Heart right ventricle (tissue), 16 donors: Measurements from ENCODE around the gene STRN3. TPM values are rescaled to one million over a fixed set of nuclear protein-coding genes. Genes with fewer than 3 reads are reported as not detected.
"Not testable (repeated sequence)": the region's sequence is repeated elsewhere in the genome, so short reads cannot be mapped to it uniquely, and the experiment has no call there.

ENCODE experiments used
- ATAC-seq, 8 donors: fragments of 200-7000 bp; cut with Tn5 transposase; one replicate each; pipeline ENCODE4 v1.9.1; 2020; ENCODE audit warnings: mild to moderate bottlenecking in 8 of 8, moderate library complexity in 8 of 8, moderate number of reproducible peaks in 1 of 8
- DNase-seq, 2 donors: peaks; one replicate each; pipeline ENCODE4 v3.0.0-alpha.2; 2020
- H3K27ac ChIP-seq, 10 donors: fragments of 200-600 bp; sonication (generic) in 2 of 10; one replicate each; pipeline versions ENCODE4 v1.5.0 to v1.8.0; 2020 to 2022; ENCODE audit warnings: mild to moderate bottlenecking in 3 of 10
- H3K27me3 ChIP-seq, 7 donors: fragments of 200-600 bp; one replicate each; pipeline ENCODE4 v1.8.0; 2021 to 2022; ENCODE audit warnings: mild to moderate bottlenecking in 2 of 7
- H3K36me3 ChIP-seq, 9 donors: fragments of 200-600 bp; sonication (generic) in 1 of 9; one replicate each; pipeline versions ENCODE4 v1.5.0 to v1.8.0; 2020 to 2022; ENCODE audit warnings: mild to moderate bottlenecking in 2 of 9
- H3K4me1 ChIP-seq, 9 donors: fragments of 200-600 bp; sonication (generic) in 1 of 9; one replicate each; pipeline versions ENCODE4 v1.5.0 to v1.8.0; 2020 to 2022; ENCODE audit warnings: mild to moderate bottlenecking in 4 of 9
- H3K4me3 ChIP-seq, 10 donors: fragments of 200-600 bp; sonication (generic) in 2 of 10; one replicate each; pipeline versions ENCODE4 v1.5.0 to v1.8.0; 2020 to 2022; ENCODE audit warnings: mild to moderate bottlenecking in 7 of 10, moderate library complexity in 2 of 10
- H3K9me3 ChIP-seq, 11 donors: fragments of 200-600 bp in 10 of 11; sonication (generic) in 2 of 11; one replicate each; pipeline versions ENCODE4 v1.5.0 to v1.8.0; 2013 to 2022; ENCODE audit warnings: mild to moderate bottlenecking in 2 of 11, control low read depth in 1 of 11, moderate library complexity in 1 of 11
- CTCF ChIP-seq, 9 donors: fragments of 200-600 bp; sonication (generic) in 2 of 9; IDR thresholded peaks; one replicate each; pipeline versions ENCODE4 v1.5.0 to v1.8.0; 2021 to 2022; ENCODE audit warnings: antibody characterized with exemption in 9 of 9, mild to moderate bottlenecking in 5 of 9, moderate library complexity in 1 of 9
- WGBS, 2 donors: extraction: QIAGEN DNeasy Blood & Tissue Kit; methylation state at CpG; one replicate each; pipeline ENCODE4 v1.1.7; 2013; ENCODE audit warnings: inconsistent platforms in 1 of 2; 5-methylcytosine and 5-hydroxymethylcytosine counted together
- intact Hi-C, 10 donors: fragments of 100-400 bp; cut with DNase I; formaldehyde crosslinking; loops; one replicate each; pipeline versions ENCODE4 v1.11.1 to v1.14.2; 2022
- polyA plus RNA-seq, 2 donors: library from polyadenylated mRNA; stranded (reverse); fragments of 200-250 nt; gene quantifications; one replicate each; pipeline ENCODE4 v1.2.3, GENCODE V29; 2013
- total RNA-seq, 10 donors: library from RNA; stranded (reverse); fragmentation: NEBNext Ultra II Directional in 3 of 10; extraction: Animal tissue kit (Norgen Biotek cat#: 25700) in 3 of 10; gene quantifications; one replicate each; pipeline versions ENCODE4 v1.2.1 to v1.2.4, GENCODE V29; 2021 to 2023
- donor health status: Arrhythmogenic right ventricular cardiomyopathy.
- donor health status: ischemic (EF 13 %, LVEDD 7.1; RV severe dilation, severe dysfunction).
- donor health status: healthy with polysubstance abuse.
- donor health status: DM: no; HTN: yes; CAD: no.
- donor health status: DM: no; HTN: no; CAD: no.
- donor health status: ischemic (EF 25% LVEDD 6.9; RV normal size, moderate dysfunction).
- donor health status: ischemic (EF 25% LVEDD 5.7; RV mildly dilated, moderate dysfunction).
- donor health status: healthy.
- donor health status: DM: yes; HTN: yes; CAD: no.
- donor health status: Ischemic cardiomyopathy.
- donor health status: ischemic (EF 35%, LVEDD 5.7; RV mildly dilated, moderate dysfunction).
- donor health status: nonischemic (EF 11% LVEDD 7.7; RV severe dilation, severe dysfunction).
- donor health status: DM: yes; HTN: yes; CAD: no.
- donor health status: PGD.
- donor health status: ischemic (EF 29% LVEDD 5.4; RV normal size, mild dysfunction).
- donor health status: nonischemic (EF 23%, LVEDD 6.1; RV moderate dilation, normal function).

STRN3 gene
- total and polyA plus RNA-seq, 12 donors: 10.5 to 60.4 (median 50.2) TPM

GRCh38 chr14:30940886-30941285, 85.3 kb downstream of the STRN3 start:
- ATAC-seq: peak in 1 of 8 donors; percentile 30
- intact Hi-C loops: no loop called here
- no peaks in the 10 kb centered on the region for H3K27me3 ChIP-seq

GRCh38 chr14:30938617-30939016, 87.6 kb downstream of the STRN3 start:
- Histone ChIP-seq H3K9me3 (no peaks in the 10 kb centered on the region), H3K36me3 (peaks cover 0 to 74% (median 19%) of the 10 kb centered on the region in 9 donors), H3K4me1 (peaks cover 0 to 24% (median 3%) of the 10 kb centered on the region in 9 donors), H3K4me3 (no peak overlapping the region), H3K27ac (no peak overlapping the region), H3K27me3 (no peaks in the 10 kb centered on the region)
- whole genome bisulfite sequencing, 2 donors: 92 to 98% methylated on average over 2 of the region's 2 CpGs
- intact Hi-C loops: no loop called here
- ATAC-seq (no peak), DNase-seq (no peak)
- no peak for TF ChIP-seq CTCF (IDR thresholded peaks at IDR 0.05)

More at GRCh38 chr14:30940886-30941285, 85.3 kb downstream of the STRN3 start:
- WGBS, 2 donors: 95 to 96% methylated on average over 4 of the region's 4 CpGs
- no peak for TF ChIP-seq CTCF (IDR thresholded peaks at IDR 0.05)
- no peak for DNase-seq
- Histone ChIP-seq H3K9me3 (no peaks in the 10 kb centered on the region), H3K36me3 (peaks cover 0 to 73% (median 13%) of the 10 kb centered on the region in 9 donors), H3K27ac (no peak overlapping the region), H3K4me3 (no peak overlapping the region), H3K4me1 (peaks cover 0 to 24% (median 3%) of the 10 kb centered on the region in 9 donors)

GRCh38 chr14:30935445-30935844, 90.7 kb downstream of the STRN3 start:
- no peak overlapping the region for H3K4me3 ChIP-seq
- H3K27me3 ChIP-seq: no peaks in the 10 kb centered on the region
- H3K9me3 ChIP-seq: no peaks in the 10 kb centered on the region
- peaks cover 0 to 84% (median 21%) of the 10 kb centered on the region in 9 donors for H3K36me3 ChIP-seq
- ATAC-seq (no peak), DNase-seq (no peak)
- intact Hi-C loops: no loop called here
- H3K4me1 ChIP-seq: peaks cover 0 to 25% (median 3%) of the 10 kb centered on the region in 9 donors
- no peak overlapping the region for H3K27ac ChIP-seq
- WGBS, 2 donors: 86% methylated on average over 2 of the region's 2 CpGs
- no peak for TF ChIP-seq CTCF (IDR thresholded peaks at IDR 0.05)

- ATAC-seq, intact Hi-C loops, DNase-seq, H3K4me3 ChIP-seq, H3K9me3 ChIP-seq, H3K27ac ChIP-seq, H3K27me3 ChIP-seq: not testable (repeated sequence)
- H3K36me3 ChIP-seq: peaks cover 0 to 80% (median 21%) of the 10 kb centered on the region in 9 donors
- WGBS, 2 donors: 98 to 99% methylated on average over 13 of the region's 13 CpGs
- H3K4me1 ChIP-seq: peaks cover 0 to 13% (median 3%) of the 10 kb centered on the region in 9 donors
These were observed 92.2 kb downstream of the STRN3 start for GRCh38 chr14:30933937-30934336.

- DNase-seq (no peak), ATAC-seq (no peak)
- Histone ChIP-seq H3K4me1 (peaks cover 0 to 15% (median 5%) of the 10 kb centered on the region in 9 donors), H3K9me3 (no peaks in the 10 kb centered on the region), H3K4me3 (no peak overlapping the region), H3K27ac (no peak overlapping the region), H3K36me3 (peaks cover 0 to 48% (median 4%) of the 10 kb centered on the region in 9 donors), H3K27me3 (no peaks in the 10 kb centered on the region)
- intact Hi-C loops: no loop called here
- no peak for TF ChIP-seq CTCF (IDR thresholded peaks at IDR 0.05)
These were observed 97.7 kb downstream of the STRN3 start for GRCh38 chr14:30928462-30928861.
